Naive thymus-derived CD4-positive, alpha-beta T cell (primary cell): ENCODE measurements around the gene IST1. TPM values are rescaled to one million over a fixed set of nuclear protein-coding genes. Genes with fewer than 3 reads are reported as not detected.

Source experiments
- ATAC-seq: fragments of 150-1000 bp; cut with Tn5 transposase; 2 replicates; pipeline ENCODE4 v1.10.0; 2021; ENCODE audit warnings: mild to moderate bottlenecking, moderate library complexity
- CTCF ChIA-PET: fragments of 350-600 bp; sonication (Branson Sonifier 250); formaldehyde crosslinking; loops from one replicate; lab custom pipeline; 2021; ENCODE audit warnings: antibody characterized with exemption; lab: Charles Lee
- POLR2A ChIA-PET: fragments of 350-600 bp; sonication (Branson Sonifier 250); formaldehyde crosslinking; loops from one replicate; lab custom pipeline; 2021; ENCODE audit warnings: antibody characterized with exemption, inconsistent platforms; lab: Charles Lee
- DNase-seq, 9 donors: peaks; one replicate each; pipeline versions ENCODE4 v3.0.0 to v3.0.0-alpha.2; 2020 to 2022; ENCODE audit warnings: mixed read lengths in 1 of 9
- H3K27ac ChIP-seq: one replicate; pipeline ENCODE4 v1.7.0; 2013; ENCODE audit warnings: mild to moderate bottlenecking, low read depth, low read length, moderate library complexity
- H3K27me3 ChIP-seq, 2 donors: one replicate each; pipeline ENCODE4 v1.7.0; 2013; ENCODE audit warnings: low read length in 2 of 2, mild to moderate bottlenecking in 2 of 2, moderate library complexity in 2 of 2; ENCODE audit not compliant: control insufficient read depth in 2 of 2, insufficient read depth in 2 of 2
- H3K36me3 ChIP-seq, 3 experiments: 1 replicate in 2 of 3; 2 replicates in 1 of 3; pipeline ENCODE4 v1.7.0; 2013; ENCODE audit warnings: low read length in 3 of 3, mild to moderate bottlenecking in 3 of 3, moderate library complexity in 1 of 3; ENCODE audit not compliant: insufficient read depth in 3 of 3, control insufficient read depth in 2 of 3
- H3K4me1 ChIP-seq, 2 donors: one replicate each; pipeline ENCODE4 v1.7.0; 2013; ENCODE audit warnings: low read length in 2 of 2, mild to moderate bottlenecking in 2 of 2, moderate library complexity in 1 of 2; ENCODE audit not compliant: control insufficient read depth in 2 of 2, insufficient read depth in 2 of 2
- H3K4me3 ChIP-seq: 2 replicates; pipeline ENCODE4 v1.7.0; 2013; ENCODE audit warnings: mild to moderate bottlenecking, low read length
- H3K9me3 ChIP-seq, 3 experiments: 1 replicate in 2 of 3; 2 replicates in 1 of 3; pipeline ENCODE4 v1.7.0; 2013; ENCODE audit warnings: low read length in 3 of 3; ENCODE audit not compliant: control insufficient read depth in 2 of 3
- H3K27ac Mint-ChIP-seq, 9 donors: one replicate each; pipeline ENCODE4 v1.8.0; 2020 to 2022; ENCODE audit warnings: mixed read lengths in 9 of 9, mild to moderate bottlenecking in 8 of 9, moderate library complexity in 5 of 9, inconsistent platforms in 2 of 9
- H3K27me3 Mint-ChIP-seq, 5 donors: one replicate each; pipeline ENCODE4 v1.8.0; 2021 to 2022; ENCODE audit warnings: mixed read lengths in 5 of 5, mild to moderate bottlenecking in 1 of 5
- H3K36me3 Mint-ChIP-seq, 5 donors: one replicate each; pipeline ENCODE4 v1.8.0; 2020 to 2022; ENCODE audit warnings: mixed read lengths in 5 of 5, mild to moderate bottlenecking in 3 of 5, inconsistent platforms in 1 of 5
- H3K4me1 Mint-ChIP-seq, 7 donors: one replicate each; pipeline ENCODE4 v1.8.0; 2020 to 2022; ENCODE audit warnings: mixed read lengths in 7 of 7, mild to moderate bottlenecking in 3 of 7, inconsistent platforms in 1 of 7
- H3K4me3 Mint-ChIP-seq, 10 donors: one replicate each; pipeline ENCODE4 v1.8.0; 2020 to 2022; ENCODE audit warnings: mild to moderate bottlenecking in 10 of 10, mixed read lengths in 10 of 10, moderate library complexity in 6 of 10, inconsistent platforms in 2 of 10
- H3K9me3 Mint-ChIP-seq, 11 donors: one replicate each; pipeline ENCODE4 v1.8.0; 2020 to 2022; ENCODE audit warnings: mixed read lengths in 11 of 11, mild to moderate bottlenecking in 4 of 11, inconsistent platforms in 1 of 11, moderate library complexity in 1 of 11
- intact Hi-C, 2 donors: fragments of 100-400 bp; cut with micrococcal nuclease; formaldehyde crosslinking; loops; one replicate each; pipeline ENCODE4 v1.15.1; 2023
- polyA plus RNA-seq, 2 donors: library from polyadenylated mRNA; unstranded; fragments of 300-500 nt; fragmentation: Illumina TruSeq; gene quantifications; one replicate each; pipeline ENCODE4 v1.2.3, GENCODE V29; 2021
- total RNA-seq, 6 experiments: library from RNA in 5 of 6; stranded (reverse) in 5 of 6; gene quantifications; 1 replicate in 5 of 6; 2 replicates in 1 of 6; pipeline ENCODE4 v1.2.3 and lab custom pipeline; 2021 to 2026

Gene IST1
- total and polyA plus RNA-seq, 7 experiments from 2014 or later = 130 to 303 (median 283) TPM

GRCh38 chr16:71963125-71963875 lies 68.0 kb downstream of the IST1 start:
- Histone ChIP-seq H3K9me3 (no peaks in the 10 kb centered on the region), H3K4me3 (no peak overlapping the region), H3K4me1 (no peaks in the 10 kb centered on the region), H3K27ac (no peak overlapping the region), H3K27me3 (no peaks in the 10 kb centered on the region), H3K36me3 (no peaks in the 10 kb centered on the region)
- Mint-ChIP-seq H3K4me1 (peaks cover 0 to 18% (median 11%) of the 10 kb centered on the region in 7 donors), H3K4me3 (no peak overlapping the region), H3K9me3 (no peaks in the 10 kb centered on the region), H3K27me3 (peaks cover 0 to 8% (median 0%) of the 10 kb centered on the region in 5 donors), H3K27ac (peak overlapping the region in 1 of 9 donors; percentile 66), H3K36me3 (no peaks in the 10 kb centered on the region)
- DNase-seq = no peak
- ChIA-PET POLR2A (no interaction called here), CTCF (no interaction called here)
- intact Hi-C loops = loop anchor here (5.0 kb wide), 6 partner anchors 46 to 351 kb away; partner anchors contain the start of genes DHX38 (in 1 of the 2) and TXNL4B (in 1 of the 2)
- no peak for ATAC-seq

GRCh38 chr16:71965223-71965622 lies 69.9 kb downstream of the IST1 start:
- H3K27me3 ChIP-seq = no peaks in the 10 kb centered on the region
- H3K4me1 ChIP-seq = no peaks in the 10 kb centered on the region
- no peak overlapping the region for H3K4me3 ChIP-seq
- no peak for ATAC-seq
- ChIA-PET POLR2A (interaction anchor here (1.1 kb wide), 1 partner anchor 400 kb away, joined by 3 read pairs; no protein-coding TSS in a partner anchor), CTCF (interaction anchor here (1.1 kb wide), 1 partner anchor 15 kb away, joined by 3 read pairs; no protein-coding TSS in a partner anchor)
- no peaks in the 10 kb centered on the region for H3K9me3 ChIP-seq
- peaks cover 0 to 18% (median 8%) of the 10 kb centered on the region in 7 donors for H3K4me1 Mint-ChIP-seq
- DNase-seq = no peak
- H3K27me3 Mint-ChIP-seq = peaks cover 0 to 3% (median 0%) of the 10 kb centered on the region in 5 donors
- no peak overlapping the region for H3K27ac Mint-ChIP-seq
- no peaks in the 10 kb centered on the region for H3K36me3 ChIP-seq
- H3K36me3 Mint-ChIP-seq = no peaks in the 10 kb centered on the region
- no peaks in the 10 kb centered on the region for H3K9me3 Mint-ChIP-seq
- intact Hi-C loops = no loop called here
- no peak overlapping the region for H3K4me3 Mint-ChIP-seq
- no peak overlapping the region for H3K27ac ChIP-seq

- Histone ChIP-seq H3K9me3 (no peaks in the 10 kb centered on the region), H3K27ac (no peak overlapping the region), H3K27me3 (no peaks in the 10 kb centered on the region), H3K4me3 (no peak overlapping the region), H3K36me3 (no peaks in the 10 kb centered on the region), H3K4me1 (no peaks in the 10 kb centered on the region)
- intact Hi-C loops = no loop called here
- H3K27ac Mint-ChIP-seq = no peak overlapping the region
- H3K27me3 Mint-ChIP-seq = peaks cover 0 to 4% (median 0%) of the 10 kb centered on the region in 5 donors
- ATAC-seq (no peak), DNase-seq (no peak)
- POLR2A ChIA-PET = no interaction called here
- no peaks in the 10 kb centered on the region for H3K36me3 Mint-ChIP-seq
- peaks cover 0 to 14% (median 3%) of the 10 kb centered on the region in 7 donors for H3K4me1 Mint-ChIP-seq
- no peaks in the 10 kb centered on the region for H3K9me3 Mint-ChIP-seq
- no peak overlapping the region for H3K4me3 Mint-ChIP-seq
- CTCF ChIA-PET = no interaction called here
Measured at GRCh38 chr16:71966932-71967331, 71.6 kb downstream of the IST1 start.

- Mint-ChIP-seq H3K4me3 (no peak overlapping the region), H3K36me3 (no peaks in the 10 kb centered on the region), H3K27ac (no peak overlapping the region), H3K4me1 (peaks cover 0 to 5% (median 0%) of the 10 kb centered on the region in 7 donors), H3K9me3 (no peaks in the 10 kb centered on the region), H3K27me3 (peaks cover 0 to 4% (median 0%) of the 10 kb centered on the region in 5 donors)
- CTCF ChIA-PET = no interaction called here
- Histone ChIP-seq H3K4me3 (no peak overlapping the region), H3K27me3 (no peaks in the 10 kb centered on the region), H3K27ac (no peak overlapping the region), H3K9me3 (no peaks in the 10 kb centered on the region), H3K36me3 (no peaks in the 10 kb centered on the region), H3K4me1 (no peaks in the 10 kb centered on the region)
- ATAC-seq (no peak), DNase-seq (no peak)
- POLR2A ChIA-PET = no interaction called here
- intact Hi-C loops = no loop called here
Measured at GRCh38 chr16:71969353-71969752, 74.0 kb downstream of the IST1 start.

- intact Hi-C loops = no loop called here
- H3K4me1 ChIP-seq = no peaks in the 10 kb centered on the region
- Mint-ChIP-seq H3K9me3 (no peaks in the 10 kb centered on the region), H3K27me3 (peaks cover 0 to 4% (median 0%) of the 10 kb centered on the region in 5 donors), H3K4me3 (no peak overlapping the region), H3K36me3 (no peaks in the 10 kb centered on the region), H3K4me1 (no peaks in the 10 kb centered on the region), H3K27ac (no peak overlapping the region)
- no peaks in the 10 kb centered on the region for H3K36me3 ChIP-seq
- no peak overlapping the region for H3K4me3 ChIP-seq
- ChIA-PET CTCF (no interaction called here), POLR2A (no interaction called here)
- DNase-seq = no peak
- no peaks in the 10 kb centered on the region for H3K9me3 ChIP-seq
- no peaks in the 10 kb centered on the region for H3K27me3 ChIP-seq
- no peak for ATAC-seq
- H3K27ac ChIP-seq = no peak overlapping the region
Measured at GRCh38 chr16:71971571-71971970, 76.2 kb downstream of the IST1 start.

GRCh38 chr16:71972356-71972755 lies 77.0 kb downstream of the IST1 start:
- Mint-ChIP-seq H3K36me3 (no peaks in the 10 kb centered on the region), H3K9me3 (no peaks in the 10 kb centered on the region)

More at GRCh38 chr16:71972356-71972755, 77.0 kb downstream of the IST1 start:
- H3K4me3 Mint-ChIP-seq = no peak overlapping the region
- intact Hi-C loops = no loop called here
- H3K36me3 ChIP-seq = no peaks in the 10 kb centered on the region
- peaks cover 0 to 4% (median 0%) of the 10 kb centered on the region in 5 donors for H3K27me3 Mint-ChIP-seq
- ChIA-PET POLR2A (no interaction called here), CTCF (interaction anchor here (0.6 kb wide), 1 partner anchor 472 kb away, joined by 3 read pairs; no protein-coding TSS in a partner anchor)
- no peak overlapping the region for H3K27ac ChIP-seq
- H3K4me1 Mint-ChIP-seq = no peaks in the 10 kb centered on the region
- no peaks in the 10 kb centered on the region for H3K4me1 ChIP-seq
- no peak for DNase-seq
- H3K4me3 ChIP-seq = no peak overlapping the region
- no peak for ATAC-seq
- no peaks in the 10 kb centered on the region for H3K27me3 ChIP-seq
- no peaks in the 10 kb centered on the region for H3K9me3 ChIP-seq
- no peak overlapping the region for H3K27ac Mint-ChIP-seq
